Endothelial cell of umbilical vein (primary cell): Measurements from ENCODE around the gene UROC1. TPM values are rescaled to one million over a fixed set of nuclear protein-coding genes. Genes with fewer than 3 reads are reported as not detected.

Experiments
- BruUV-seq: library from RNA; stranded (reverse); fragments of 400-500 nt; replicated peaks from 2 replicates; lab custom pipeline; 2021; lab: Mats Ljungman, UMichigan
- CTCF ChIA-PET: fragments of 300-600, 350-600 bp; sonication (Branson Sonifier 250); formaldehyde crosslinking; loops from one replicate; lab custom pipeline; 2021; ENCODE audit warnings: antibody characterized with exemption, inconsistent platforms; lab: Charles Lee
- POLR2A ChIA-PET: fragments of 300-600, 350-600 bp; sonication (Branson Sonifier 250); formaldehyde crosslinking; loops from one replicate; lab custom pipeline; 2021; ENCODE audit warnings: antibody characterized with exemption, inconsistent platforms; lab: Charles Lee
- DNase-seq: peaks from one replicate; pipeline ENCODE4 v3.0.0-alpha.2; 2011; ENCODE audit warnings: low read depth, low spot score
- FAIRE-seq: peaks from 2 replicates; lab custom pipeline; 2011; peaks lifted over from hg19 to GRCh38; lab: Jason Lieb, UNC
- H2AFZ ChIP-seq: 2 replicates; pipeline ENCODE4 v1.6.0; 2012; ENCODE audit warnings: low read depth, low read length, control low read depth, inconsistent platforms
- H3K27ac ChIP-seq: 2 replicates; pipeline ENCODE4 v1.5.1; 2011; ENCODE audit warnings: low read depth, mild to moderate bottlenecking, control low read depth, low read length, moderate library complexity; ENCODE audit not compliant: insufficient read depth
- H3K27me3 ChIP-seq, 2 experiments: 2 replicates each; pipeline versions ENCODE4 v1.6.0 to v1.6.1; 2011; ENCODE audit warnings: low read length in 2 of 2, mixed read lengths in 1 of 2; ENCODE audit not compliant: control insufficient read depth in 2 of 2, insufficient read depth in 2 of 2
- H3K36me3 ChIP-seq, 2 experiments: 2 replicates in 1 of 2; 3 replicates in 1 of 2; pipeline ENCODE4 v1.5.1; 2011; ENCODE audit warnings: low read length in 2 of 2, mild to moderate bottlenecking in 1 of 2, moderate library complexity in 1 of 2; ENCODE audit not compliant: control insufficient read depth in 2 of 2, insufficient read depth in 2 of 2; ENCODE audit errors: extremely low read depth in 1 of 2
- H3K4me1 ChIP-seq: 3 replicates; pipeline ENCODE4 v1.5.1; 2011; ENCODE audit warnings: mild to moderate bottlenecking, low read length; ENCODE audit not compliant: control insufficient read depth, insufficient read depth; ENCODE audit errors: extremely low read depth
- H3K4me2 ChIP-seq: 2 replicates; pipeline ENCODE4 v1.6.1; 2011; ENCODE audit warnings: low read length, control low read depth, mixed read lengths; ENCODE audit not compliant: insufficient read depth
- H3K4me3 ChIP-seq, 3 experiments: fragments of 200-600 bp in 1 of 3; sonication (generic), shearing (Covaris generic) in 1 of 3; replicated peaks in 1 of 3; 2 replicates each; pipeline ENCODE4 v1.5.1; 2011 to 2016; ENCODE audit warnings: control low read depth in 3 of 3, low read length in 3 of 3, mild to moderate bottlenecking in 2 of 3, inconsistent platforms in 1 of 3, low read depth in 1 of 3, moderate library complexity in 1 of 3; ENCODE audit not compliant: insufficient read depth in 1 of 3
- H3K79me2 ChIP-seq: 2 replicates; pipeline ENCODE4 v1.6.0; 2012; ENCODE audit warnings: low read length, inconsistent platforms; ENCODE audit not compliant: control insufficient read depth, insufficient read depth
- H3K9ac ChIP-seq: replicated peaks from 2 replicates; pipeline ENCODE3; 2011; ENCODE audit warnings: low read length, control low read depth; ENCODE audit not compliant: insufficient read depth; ENCODE audit errors: extremely low read depth
- H3K9me1 ChIP-seq: replicated peaks from 3 replicates; pipeline ENCODE4 v1.6.0; 2011; ENCODE audit warnings: mild to moderate bottlenecking, low read length; ENCODE audit not compliant: control insufficient read depth, insufficient read depth; ENCODE audit errors: extremely low read depth
- H3K9me3 ChIP-seq: replicated peaks from 2 replicates; pipeline ENCODE4 v1.5.1; 2012; ENCODE audit warnings: low read length, inconsistent platforms; ENCODE audit not compliant: control insufficient read depth, insufficient read depth
- H4K20me1 ChIP-seq: replicated peaks from 2 replicates; pipeline ENCODE3; 2011; ENCODE audit warnings: mild to moderate bottlenecking, low read length; ENCODE audit not compliant: control insufficient read depth, insufficient read depth; ENCODE audit errors: extremely low read depth
- EZH2 ChIP-seq: IDR thresholded peaks from 2 replicates; pipeline ENCODE4 v1.6.1; 2012; ENCODE audit warnings: borderline replicate concordance, low read depth, mild to moderate bottlenecking, moderate library complexity, low read length, inconsistent platforms; ENCODE audit not compliant: severe bottlenecking
- FOS ChIP-seq: IDR thresholded peaks from 2 replicates; pipeline ENCODE4 v1.6.1; 2011; ENCODE audit warnings: mild to moderate bottlenecking, low read length, moderate library complexity, borderline replicate concordance; ENCODE audit not compliant: insufficient read depth
- GATA2 ChIP-seq: IDR thresholded peaks from 2 replicates; pipeline ENCODE4 v1.7.0; 2011; ENCODE audit warnings: low read depth, mild to moderate bottlenecking, moderate library complexity, mixed read lengths, low read length; ENCODE audit not compliant: insufficient read length, insufficient read depth
- JUN ChIP-seq: IDR thresholded peaks from 2 replicates; pipeline ENCODE4 v1.6.1; 2011; ENCODE audit warnings: borderline replicate concordance, low read depth; ENCODE audit not compliant: insufficient read length, insufficient read depth
- MAX ChIP-seq: IDR thresholded peaks from 2 replicates; pipeline ENCODE4 v1.6.1; 2011; ENCODE audit not compliant: insufficient read depth, insufficient read length
- MYC ChIP-seq: IDR thresholded peaks from one replicate; pipeline ENCODE4 v1.6.1; 2011; ENCODE audit warnings: mild to moderate bottlenecking, low read depth, low read length
- POLR2A ChIP-seq: IDR thresholded peaks from 2 replicates; pipeline ENCODE4 v1.6.1; 2012; ENCODE audit warnings: low read depth, mild to moderate bottlenecking, control low read depth, low read length
- POLR2AphosphoS5 ChIP-seq: IDR thresholded peaks from 2 replicates; pipeline ENCODE4 v1.6.1; 2012; ENCODE audit warnings: low read depth, mild to moderate bottlenecking, control low read depth, low read length, moderate library complexity; ENCODE audit not compliant: insufficient read depth
- dilution Hi-C: fragments of 300-500 bp; cut with MboI; formaldehyde crosslinking; loops from one replicate; pipeline ENCODE4 v1.15.0; 2019; ENCODE audit warnings: low sequenced_read_pairs; ENCODE audit not compliant: extremely low pct_ligation_motif_present
- intact Hi-C: fragments of 100-400 bp; cut with micrococcal nuclease; formaldehyde crosslinking; loops from one replicate; pipeline ENCODE4 v1.10.0; 2022
- polyA plus RNA-seq, 4 experiments: library from polyadenylated mRNA; depleted of rRNA in 3 of 4; stranded (reverse) in 3 of 4; unstranded in 1 of 4; fragments of >200 nt; gene quantifications; 2 replicates each; pipeline versions ENCODE4 v1.2.1 to v1.2.3, GENCODE V29; 2011 to 2012; ENCODE audit warnings: missing spikeins in 1 of 4
- total RNA-seq: library from RNA; stranded (reverse); gene quantifications from 2 replicates; pipeline ENCODE4 v1.2.3, GENCODE V29; 2021
- TF ChIP-seq, protein P1 (sequence below), 2 donors: IDR thresholded peaks; 1 replicate in 1 of 2; 2 replicates in 1 of 2; pipeline ENCODE4 v1.5.1; 2011; ENCODE audit warnings: low read length in 2 of 2, mild to moderate bottlenecking in 2 of 2, moderate library complexity in 2 of 2, control low read depth in 1 of 2, inconsistent platforms in 1 of 2, low read depth in 1 of 2; ENCODE audit not compliant: insufficient read depth in 1 of 2; ENCODE audit errors: extremely low read depth in 1 of 2

The UROC1 gene
- total and polyA plus RNA-seq, 2 donors (not counting 3 experiments of a cell fraction or from before 2014, with no cell fraction given), result not detected

GRCh38 chr3:126439968-126440708, 77.4 kb downstream of the UROC1 start:
- dilution Hi-C loops (no loop called here), intact Hi-C loops (no loop called here)
- no peak overlapping the region for H3K27ac ChIP-seq
- TF ChIP-seq JUN (no peak), MYC (no peak), EZH2 (no peak), GATA2 (no peak), POLR2AphosphoS5 (no peak), FOS (no peak), MAX (no peak), POLR2A (no peak)
- TF ChIP-seq, protein P1, sequence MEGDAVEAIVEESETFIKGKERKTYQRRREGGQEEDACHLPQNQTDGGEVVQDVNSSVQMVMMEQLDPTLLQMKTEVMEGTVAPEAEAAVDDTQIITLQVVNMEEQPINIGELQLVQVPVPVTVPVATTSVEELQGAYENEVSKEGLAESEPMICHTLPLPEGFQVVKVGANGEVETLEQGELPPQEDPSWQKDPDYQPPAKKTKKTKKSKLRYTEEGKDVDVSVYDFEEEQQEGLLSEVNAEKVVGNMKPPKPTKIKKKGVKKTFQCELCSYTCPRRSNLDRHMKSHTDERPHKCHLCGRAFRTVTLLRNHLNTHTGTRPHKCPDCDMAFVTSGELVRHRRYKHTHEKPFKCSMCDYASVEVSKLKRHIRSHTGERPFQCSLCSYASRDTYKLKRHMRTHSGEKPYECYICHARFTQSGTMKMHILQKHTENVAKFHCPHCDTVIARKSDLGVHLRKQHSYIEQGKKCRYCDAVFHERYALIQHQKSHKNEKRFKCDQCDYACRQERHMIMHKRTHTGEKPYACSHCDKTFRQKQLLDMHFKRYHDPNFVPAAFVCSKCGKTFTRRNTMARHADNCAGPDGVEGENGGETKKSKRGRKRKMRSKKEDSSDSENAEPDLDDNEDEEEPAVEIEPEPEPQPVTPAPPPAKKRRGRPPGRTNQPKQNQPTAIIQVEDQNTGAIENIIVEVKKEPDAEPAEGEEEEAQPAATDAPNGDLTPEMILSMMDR (IDR thresholded peaks at IDR 0.05; ENCODE audit: extremely low read depth in 1 of 2, insufficient read depth in 1 of 2, low read depth in 1 of 2, low read length in 2 of 2), result no peak
- peaks cover 0 to 5% of the 10 kb centered on the region in 2 experiments for H3K36me3 ChIP-seq
- no peak overlapping the region for H2AFZ ChIP-seq
- H3K4me2 ChIP-seq, result no peak overlapping the region
- DNase-seq (no peak), FAIRE-seq (no peak)
- H3K4me1 ChIP-seq, result no peaks in the 10 kb centered on the region
- no peaks in the 10 kb centered on the region for H3K9me1 ChIP-seq
- no peaks in the 10 kb centered on the region for H3K79me2 ChIP-seq
- CTCF ChIA-PET, result interaction anchor here (1.0 to 1.1 kb wide), 2 partner anchors 12 to 47 kb away, joined by 3 read pairs; no protein-coding TSS in a partner anchor
- BruUV-seq, result no TSS peak
- H3K4me3 ChIP-seq, result no peak overlapping the region
- POLR2A ChIA-PET, result no interaction called here
- H3K9me3 ChIP-seq, result no peaks in the 10 kb centered on the region
- no peaks in the 10 kb centered on the region for H4K20me1 ChIP-seq
- H3K9ac ChIP-seq, result no peak overlapping the region
- H3K27me3 ChIP-seq, result no peaks in the 10 kb centered on the region
